Stimulated activated naive CD8-positive, alpha-beta T cell treated with anti-CD3 and anti-CD28 coated beads, Interleukin-15, Interleukin-2, amounts not matched to agents 100 U/mL and 50 U/mL, for 24 hours (primary cell): Measurements from ENCODE around the gene CTXN3.
"Not testable (repeated sequence)": the region's sequence is repeated elsewhere in the genome, so short reads cannot be mapped to it uniquely, and the experiment has no call there.

Experiments
- ATAC-seq: fragments of 150-1000 bp; cut with Tn5 transposase; one replicate; pipeline ENCODE4 v1.10.0; 2021
- DNase-seq: peaks from one replicate; pipeline ENCODE4 v3.0.0; 2021

Gene CTXN3

GRCh38 chr5:127652952-127653611, 4.2 kb downstream of the CTXN3 start:
- ATAC-seq (no peak), DNase-seq (no peak)

GRCh38 chr5:127656825-127657224, 7.9 kb downstream of the CTXN3 start:
- no peak for ATAC-seq
- no peak for DNase-seq

GRCh38 chr5:127660047-127660733, 11.3 kb downstream of the CTXN3 start:
- no peak for DNase-seq
- no peak for ATAC-seq

GRCh38 chr5:127664093-127664492, 15.2 kb downstream of the CTXN3 start:
- no peak for ATAC-seq

GRCh38 chr5:127665641-127666040, 16.8 kb downstream of the CTXN3 start:
- DNase-seq: no peak
- ATAC-seq: no peak

More at GRCh38 chr5:127664093-127664492, 15.2 kb downstream of the CTXN3 start:
- DNase-seq: no peak

GRCh38 chr5:127666043-127666716, 17.3 kb downstream of the CTXN3 start:
- ATAC-seq (no peak), DNase-seq (no peak)

- no peak for ATAC-seq
Measured at GRCh38 chr5:127667926-127668325, 19.0 kb downstream of the CTXN3 start.

GRCh38 chr5:127671218-127671617, 22.3 kb downstream of the CTXN3 start:
- ATAC-seq (no peak), DNase-seq (no peak)

More at GRCh38 chr5:127667926-127668325, 19.0 kb downstream of the CTXN3 start:
- DNase-seq: no peak

GRCh38 chr5:127673117-127673800, 24.4 kb downstream of the CTXN3 start:
- no peak for DNase-seq
- ATAC-seq: no peak

- not testable (repeated sequence) for DNase-seq, ATAC-seq
Measured at GRCh38 chr5:127676951-127677350, 28.1 kb downstream of the CTXN3 start.

- not testable (repeated sequence) for ATAC-seq, DNase-seq
Measured at GRCh38 chr5:127679691-127680330, 30.9 kb downstream of the CTXN3 start.

GRCh38 chr5:127680595-127680994, 31.7 kb downstream of the CTXN3 start:
- ATAC-seq (no peak), DNase-seq (no peak)

- DNase-seq: no peak
- no peak for ATAC-seq
Measured at GRCh38 chr5:127683008-127683407, 34.1 kb downstream of the CTXN3 start.

GRCh38 chr5:127684726-127685467, 36.0 kb downstream of the CTXN3 start:
- DNase-seq: no peak
- ATAC-seq: no peak

- ATAC-seq: no peak
Measured at GRCh38 chr5:127685662-127686061, 36.8 kb downstream of the CTXN3 start.

GRCh38 chr5:127686424-127686823, 37.5 kb downstream of the CTXN3 start:
- ATAC-seq: no peak
- no peak for DNase-seq

More at GRCh38 chr5:127685662-127686061, 36.8 kb downstream of the CTXN3 start:
- no peak for DNase-seq

- ATAC-seq: no peak
- DNase-seq: no peak
Measured at GRCh38 chr5:127694518-127695171, 45.8 kb downstream of the CTXN3 start.

- no peak for ATAC-seq
Measured at GRCh38 chr5:127695346-127695745, 46.5 kb downstream of the CTXN3 start.

GRCh38 chr5:127696683-127697082, 47.8 kb downstream of the CTXN3 start:
- ATAC-seq: no peak
- DNase-seq: no peak

More at GRCh38 chr5:127695346-127695745, 46.5 kb downstream of the CTXN3 start:
- DNase-seq: no peak

GRCh38 chr5:127697894-127698600, 49.2 kb downstream of the CTXN3 start:
- ATAC-seq (no peak), DNase-seq (no peak)
